GM19324 (cell line): ENCODE results near the gene CNTNAP5.
"Not testable (repeated sequence)": the region's sequence is repeated elsewhere in the genome, so short reads cannot be mapped to it uniquely, and the experiment has no call there.

Experiments
- ATAC-seq: cut with Tn5 transposase; IDR thresholded peaks from one replicate; pipeline ENCODE4 v1.9.1; 2021; ENCODE audit warnings: mild to moderate bottlenecking, moderate library complexity; ENCODE audit not compliant: unreplicated experiment, low FRiP score

The CNTNAP5 gene

GRCh38 chr2:124395961-124396360 lies 370.9 kb downstream of the CNTNAP5 start:
- no peak for ATAC-seq

DNA sequence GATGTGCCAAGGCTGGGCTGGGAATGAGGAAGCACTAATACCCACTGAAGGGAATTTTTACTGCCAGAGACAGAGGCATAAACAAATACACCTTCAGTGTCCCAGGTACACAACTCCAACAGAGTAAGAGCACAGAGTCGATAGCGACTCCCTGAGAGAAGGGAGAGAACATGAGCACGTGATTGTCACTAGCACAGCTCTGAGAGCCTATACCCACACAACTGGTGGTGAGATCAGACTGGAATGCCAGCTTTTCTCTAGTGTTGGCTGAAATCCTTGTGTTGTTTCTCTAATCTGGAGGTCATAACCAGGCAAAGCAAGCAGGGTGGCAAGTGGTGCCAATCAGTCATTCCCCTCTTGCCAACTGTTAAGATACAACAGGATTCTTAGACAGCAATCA lies 377.2 kb downstream of the CNTNAP5 start:
- no peak for ATAC-seq

DNA sequence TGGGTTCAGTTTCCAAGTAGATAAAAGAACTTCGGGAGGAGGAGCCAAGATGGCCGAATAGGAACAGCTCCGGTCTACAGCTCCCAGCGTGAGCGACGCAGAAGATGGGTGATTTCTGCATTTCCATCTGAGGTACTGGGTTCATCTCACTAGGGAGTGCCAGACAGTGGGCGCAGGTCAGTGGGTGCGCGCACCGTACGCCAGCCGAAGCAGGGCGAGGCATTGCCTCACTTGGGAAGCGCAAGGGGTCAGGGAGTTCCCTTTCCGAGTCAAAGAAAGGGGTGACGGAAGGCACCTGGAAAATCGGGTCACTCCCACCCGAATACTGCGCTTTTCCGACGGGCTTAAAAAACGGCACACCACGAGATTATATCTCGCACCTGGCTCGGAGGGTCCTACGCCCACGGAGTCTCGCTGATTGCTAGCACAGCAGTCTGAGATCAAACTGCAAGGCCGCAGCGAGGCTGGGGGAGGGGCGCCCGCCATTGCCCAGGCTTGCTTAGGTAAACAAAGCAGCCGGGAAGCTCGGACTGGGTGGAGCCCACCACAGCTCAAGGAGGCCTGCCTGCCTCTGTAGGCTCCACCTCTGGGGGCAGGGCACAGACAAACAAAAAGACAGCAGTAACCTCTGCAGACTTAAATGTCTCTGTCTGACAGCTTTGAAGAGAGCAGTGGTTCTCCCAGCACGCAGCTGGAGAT lies 382.9 kb downstream of the CNTNAP5 start:
- ATAC-seq: not testable (repeated sequence)

GRCh38 chr2:124424074-124424473 lies 399.0 kb downstream of the CNTNAP5 start:
- no peak for ATAC-seq

DNA sequence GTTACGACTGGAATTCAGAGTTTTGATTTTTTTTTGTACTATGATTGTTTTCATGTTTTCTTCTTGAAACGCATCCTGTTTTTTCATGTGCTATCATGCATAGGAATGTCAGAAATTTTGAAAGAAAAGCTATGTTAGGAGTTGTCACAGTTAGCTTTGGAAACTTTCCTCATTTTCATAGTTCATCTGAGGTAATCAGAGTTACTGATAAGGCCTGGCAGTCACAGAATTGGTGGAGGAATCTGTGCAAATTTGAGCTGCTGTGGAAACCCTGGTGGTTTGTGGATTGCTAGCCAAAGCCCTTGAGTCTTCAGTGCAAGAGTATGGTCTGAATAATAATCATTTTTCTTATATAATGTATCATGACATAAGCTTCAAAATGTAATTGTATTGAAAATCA lies 401.0 kb downstream of the CNTNAP5 start:
- ATAC-seq: no peak

DNA sequence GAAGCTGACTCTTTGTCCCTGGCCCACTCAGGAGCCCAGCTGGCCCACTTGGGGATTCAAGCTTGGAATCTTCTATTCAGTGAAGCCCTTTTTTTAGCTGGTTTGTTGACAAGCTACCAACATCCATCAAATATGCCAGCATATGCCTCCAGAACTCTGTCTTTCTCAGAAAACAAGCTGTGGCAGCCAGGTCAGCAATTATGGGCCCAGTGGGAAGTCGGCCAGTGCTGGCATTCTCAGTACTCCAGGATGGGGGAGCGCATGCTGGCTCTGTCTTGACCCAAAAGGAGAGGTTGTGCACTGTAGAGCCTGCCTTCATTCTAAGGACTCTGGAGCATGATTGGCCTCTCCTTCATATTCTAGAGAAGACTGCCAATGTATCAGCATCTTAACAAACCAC lies 401.5 kb downstream of the CNTNAP5 start:
- no peak for ATAC-seq

DNA sequence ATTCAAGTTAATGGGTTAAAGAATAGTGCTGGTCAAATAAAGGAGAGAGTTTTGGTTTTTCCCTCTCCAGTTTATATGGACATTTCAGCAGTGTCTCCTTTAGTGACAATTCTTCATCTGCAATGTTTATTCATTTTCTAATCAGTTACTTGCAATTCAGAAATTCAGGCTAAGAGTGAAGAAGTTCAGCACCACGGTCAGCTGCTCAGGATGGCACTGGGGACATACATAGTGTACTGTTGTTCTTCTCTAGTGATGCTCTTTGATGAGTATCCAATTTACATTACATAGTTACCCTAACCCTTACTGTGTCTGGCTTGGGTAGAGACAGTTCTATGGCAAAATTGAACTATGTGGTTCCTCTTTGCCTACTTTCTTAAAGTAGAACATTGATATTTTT lies 412.7 kb downstream of the CNTNAP5 start:
- ATAC-seq: no peak

DNA sequence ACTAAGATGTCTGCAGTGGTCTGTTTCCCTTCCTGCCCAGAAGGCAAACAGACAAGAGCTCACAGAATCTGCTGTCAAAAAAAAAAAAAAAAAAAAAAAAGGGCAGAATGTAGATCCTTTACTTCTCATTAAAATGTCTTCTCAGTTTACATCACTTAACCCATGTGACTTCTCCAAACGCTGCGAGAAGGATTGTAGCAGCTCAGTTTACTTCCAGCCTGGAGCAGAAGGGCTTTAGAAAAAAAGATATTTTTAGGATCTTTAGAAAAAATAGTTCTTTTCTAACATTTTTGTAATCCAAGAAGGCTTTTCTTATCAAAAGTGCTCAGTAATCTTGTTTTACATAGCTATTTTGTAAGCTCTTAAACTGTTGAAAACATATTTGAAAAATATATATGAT lies 425.4 kb downstream of the CNTNAP5 start:
- ATAC-seq: no peak

- ATAC-seq: no peak
Observed at GRCh38 chr2:124476291-124476690, 451.2 kb downstream of the CNTNAP5 start.

DNA sequence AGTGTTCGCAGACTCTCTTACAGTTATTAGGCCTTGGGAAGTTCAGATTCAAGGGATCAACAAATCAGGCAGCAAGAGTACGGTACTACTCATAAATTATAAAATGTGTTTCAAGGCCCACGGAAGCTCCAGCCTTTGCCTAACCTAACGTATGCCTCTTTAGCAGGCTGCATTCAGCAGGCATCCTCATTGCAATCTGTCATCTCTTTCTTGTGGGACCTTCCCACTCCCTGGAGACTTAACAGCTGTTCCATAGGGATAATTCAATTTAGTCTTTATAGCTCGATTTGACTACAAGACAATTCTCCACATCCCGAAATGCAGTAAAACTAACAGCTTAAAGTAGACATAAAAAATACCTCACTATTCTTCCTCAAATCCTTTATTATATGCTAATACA lies 453.7 kb downstream of the CNTNAP5 start:
- ATAC-seq: no peak

GRCh38 chr2:124480958-124481357 lies 455.9 kb downstream of the CNTNAP5 start:
- ATAC-seq: no peak

GRCh38 chr2:124482044-124482443 lies 457.0 kb downstream of the CNTNAP5 start:
- ATAC-seq: no peak

GRCh38 chr2:124482551-124482950 lies 457.5 kb downstream of the CNTNAP5 start:
- no peak for ATAC-seq

DNA sequence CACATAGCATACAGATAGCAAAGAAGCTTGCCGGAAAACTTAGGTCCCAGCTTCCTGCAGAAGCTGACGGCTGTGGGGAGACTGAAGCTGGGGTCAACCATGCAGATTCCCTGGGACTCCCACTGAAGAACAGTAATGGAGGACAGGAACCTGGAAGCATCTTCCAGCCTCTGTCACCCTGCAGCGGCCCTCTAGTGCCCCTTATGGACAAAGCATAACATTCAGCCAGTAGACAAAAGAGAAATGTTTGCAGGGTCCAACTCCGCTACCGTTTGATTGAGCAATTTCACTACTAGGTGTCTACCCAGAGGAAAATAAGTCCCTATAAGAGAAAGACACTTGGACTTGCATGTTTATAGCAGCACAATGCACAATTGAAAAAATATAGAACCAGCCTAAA lies 460.6 kb downstream of the CNTNAP5 start:
- ATAC-seq: no peak

DNA sequence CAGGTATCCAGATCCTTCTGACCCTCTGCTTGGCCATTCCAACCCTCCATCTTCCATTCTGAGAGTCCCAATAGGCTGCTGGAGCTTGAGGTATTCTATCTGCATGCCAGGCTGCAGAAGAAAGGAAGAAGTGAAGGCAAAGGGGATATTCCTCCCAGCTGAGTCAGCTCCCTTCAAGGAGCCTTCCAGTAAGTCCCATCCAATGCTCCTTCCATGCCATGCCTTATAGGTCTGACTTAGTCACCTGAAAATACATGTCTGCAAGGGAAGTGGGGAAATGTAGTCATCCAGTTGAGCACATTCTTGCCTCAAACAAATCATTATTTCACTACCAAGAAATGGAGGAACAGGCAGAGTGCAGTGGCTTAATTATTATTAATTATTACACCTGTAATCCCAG lies 464.6 kb downstream of the CNTNAP5 start:
- ATAC-seq: no peak

DNA sequence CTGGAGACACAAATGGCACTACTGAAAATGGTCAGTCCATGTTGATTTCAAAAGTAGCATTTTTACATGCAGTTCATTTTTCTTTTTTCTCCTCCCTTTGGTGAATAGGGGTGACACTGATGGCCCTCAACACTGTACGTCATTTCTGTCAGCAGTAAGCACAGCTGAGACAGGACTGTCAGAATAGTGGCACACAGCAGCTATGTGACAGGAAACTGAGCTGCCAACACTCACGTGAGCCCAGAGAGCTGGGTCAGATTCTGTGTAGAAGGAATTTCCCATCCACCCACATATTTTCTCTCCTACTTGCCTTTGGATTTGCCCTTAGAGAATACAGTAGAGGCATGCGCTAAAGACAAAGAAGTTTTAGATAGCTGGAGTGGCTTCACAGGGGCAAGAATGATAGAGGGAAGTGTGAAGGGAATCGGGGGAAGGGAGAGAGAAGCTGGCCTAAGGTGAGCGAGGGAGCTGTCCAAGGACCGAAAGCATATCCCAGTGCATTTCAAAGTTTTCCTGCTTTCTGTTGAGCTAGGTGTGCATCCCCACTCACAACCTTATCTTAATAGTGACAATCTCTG lies 476.6 kb downstream of the CNTNAP5 start:
- no peak for ATAC-seq

DNA sequence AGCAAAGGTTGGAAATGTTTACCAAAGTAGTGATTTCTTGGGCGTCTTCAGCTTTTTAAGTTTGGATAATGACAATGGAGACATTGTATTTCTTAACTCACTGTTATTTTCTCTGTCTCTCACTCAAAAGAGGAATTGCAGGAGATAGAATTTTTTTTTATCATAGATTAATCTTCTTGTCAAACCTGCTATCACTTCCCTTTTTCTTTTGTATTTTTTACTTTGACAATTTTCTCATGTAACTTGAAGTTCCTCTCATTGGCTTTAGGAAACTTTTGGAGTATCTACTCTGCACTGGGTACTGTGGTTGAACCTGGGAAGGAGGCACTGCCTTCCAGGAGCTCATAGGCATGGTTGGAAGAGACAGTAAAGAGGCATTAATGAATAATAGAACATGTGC lies 489.1 kb downstream of the CNTNAP5 start:
- ATAC-seq: no peak

DNA sequence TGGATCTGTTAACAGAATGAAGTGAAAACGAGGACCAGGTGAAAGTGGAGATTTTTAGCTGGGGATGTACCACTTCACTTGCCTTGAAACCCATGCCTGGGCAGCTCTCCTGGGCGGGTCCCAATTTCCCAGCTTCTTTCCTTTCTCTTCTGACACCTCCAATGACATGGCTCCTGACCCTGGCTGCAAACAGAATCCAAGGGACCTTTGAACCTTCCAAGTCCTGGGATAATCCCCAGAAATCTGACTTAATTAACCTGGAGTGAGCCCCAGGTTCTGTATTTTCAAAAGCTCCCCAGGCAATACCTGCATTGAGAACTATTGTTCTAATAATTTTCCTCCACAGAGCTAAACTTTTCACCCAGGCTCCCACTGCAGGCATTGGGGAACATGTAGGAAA lies 495.9 kb downstream of the CNTNAP5 start:
- ATAC-seq: no peak

- no peak for ATAC-seq
Observed at GRCh38 chr2:124523096-124523495, 498.0 kb downstream of the CNTNAP5 start.

- ATAC-seq: no peak
Observed at GRCh38 chr2:124524155-124524915, 499.2 kb downstream of the CNTNAP5 start.

DNA sequence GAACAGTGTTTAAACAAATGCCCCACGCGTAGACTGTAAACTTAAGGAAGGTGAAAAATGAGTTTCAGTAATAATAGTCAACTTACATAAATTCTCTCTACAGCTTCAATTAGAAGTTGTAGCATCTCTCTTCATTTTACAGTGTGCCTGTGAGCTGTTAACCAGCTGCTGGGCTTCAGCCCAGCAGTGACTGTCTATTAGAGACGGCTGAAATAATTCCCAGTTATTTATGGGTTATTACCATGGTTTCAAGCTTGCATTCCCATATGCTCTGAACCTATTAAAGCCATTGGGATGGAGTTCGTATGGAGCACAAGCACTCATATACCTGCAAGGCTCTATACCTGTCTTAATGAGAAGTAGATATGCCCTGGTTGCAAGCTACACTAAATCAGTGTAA lies 501.1 kb downstream of the CNTNAP5 start:
- no peak for ATAC-seq

- ATAC-seq: no peak
Observed at GRCh38 chr2:124530203-124530602, 505.1 kb downstream of the CNTNAP5 start.
